ENCODE data around the gene ACTR5.
"Not testable (repeated sequence)": the region's sequence is repeated elsewhere in the genome, so short reads cannot be mapped to it uniquely, and the experiment has no call there.

Gene ACTR5

DNA sequence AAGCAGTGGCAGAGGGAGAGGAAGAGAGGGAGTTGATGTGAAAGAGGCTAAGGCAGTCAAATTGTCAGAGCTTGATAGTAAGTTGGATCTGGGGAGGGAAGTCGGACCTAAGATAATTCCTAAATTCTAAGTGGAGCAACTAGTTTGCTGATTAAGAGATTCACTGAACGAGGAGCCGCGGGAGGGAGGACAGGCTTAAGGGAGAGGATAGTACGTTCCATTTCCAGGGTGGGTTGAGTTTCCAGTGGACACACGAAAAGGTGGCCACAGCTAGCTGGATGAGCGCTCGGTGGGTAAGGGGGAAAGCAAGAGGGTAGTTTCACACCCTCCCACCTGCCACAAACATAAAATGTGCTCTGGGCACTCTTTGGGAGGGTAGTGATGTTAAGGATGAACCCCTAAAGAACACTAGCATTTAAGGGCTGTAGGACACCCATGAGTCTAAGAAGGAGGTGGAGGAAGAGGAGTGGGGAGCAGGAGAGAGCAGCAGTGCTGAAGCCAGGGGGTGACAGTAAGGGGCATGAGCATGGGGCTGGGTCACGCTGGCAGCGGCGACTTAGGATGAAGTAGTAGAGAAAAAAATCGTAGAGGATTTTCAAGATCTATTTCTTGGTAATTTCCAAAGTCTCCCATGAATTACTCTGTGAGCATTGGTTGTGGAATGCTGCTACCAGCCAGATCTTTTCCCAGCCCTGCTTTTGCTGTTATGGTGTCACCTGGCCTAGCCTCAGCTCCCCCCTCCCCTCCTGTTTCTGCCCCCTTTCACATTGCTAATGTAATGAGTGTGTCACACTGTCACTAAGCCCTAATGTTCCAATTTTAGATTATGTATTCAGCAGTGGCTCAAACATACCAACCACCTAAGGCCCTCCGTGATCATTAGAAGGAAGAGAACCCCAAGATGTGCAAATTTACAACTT is 21.4 kb downstream of the ACTR5 start:
- DNase-seq = no peak

DNA sequence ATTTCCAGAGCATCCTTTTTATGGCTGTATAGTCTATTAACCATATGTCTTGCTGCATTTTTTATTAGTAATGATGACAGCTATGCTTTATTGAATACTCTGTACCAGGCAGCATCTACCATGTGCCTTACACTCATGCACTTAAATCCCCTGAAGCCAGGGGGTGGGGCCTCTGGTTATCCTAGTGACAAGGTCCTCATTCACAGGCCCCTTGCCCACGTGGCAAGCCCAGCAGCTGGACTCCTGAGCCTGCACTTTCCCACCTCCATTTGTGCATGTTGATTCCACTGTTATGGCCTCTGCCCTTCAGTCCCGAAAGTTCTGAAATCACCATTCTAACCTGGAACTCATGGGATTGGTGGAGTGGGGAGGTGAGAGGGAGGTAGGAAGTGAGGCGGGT is 22.3 kb downstream of the ACTR5 start:
- DNase-seq = no peak

DNA sequence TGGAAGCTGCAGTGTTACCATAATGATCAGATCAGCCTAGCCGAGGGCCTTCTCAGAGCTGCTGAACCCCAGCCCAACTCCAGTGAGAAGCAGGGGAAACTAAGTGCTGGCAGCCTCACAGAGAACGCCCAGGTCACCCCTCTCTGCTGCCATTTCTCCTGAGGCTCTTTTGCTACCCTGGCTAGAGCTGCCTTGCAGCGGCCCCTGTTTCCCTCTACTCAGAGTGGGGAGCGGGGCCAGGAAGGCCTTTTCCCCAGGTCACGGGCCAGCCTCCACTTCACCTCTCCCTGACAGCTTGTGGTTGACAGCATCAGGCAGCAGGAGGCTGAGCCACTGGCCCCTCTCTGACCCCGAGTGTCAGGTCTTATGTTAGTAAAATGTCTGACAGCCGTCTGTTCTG is 22.7 kb downstream of the ACTR5 start:
- no peak for DNase-seq

DNA sequence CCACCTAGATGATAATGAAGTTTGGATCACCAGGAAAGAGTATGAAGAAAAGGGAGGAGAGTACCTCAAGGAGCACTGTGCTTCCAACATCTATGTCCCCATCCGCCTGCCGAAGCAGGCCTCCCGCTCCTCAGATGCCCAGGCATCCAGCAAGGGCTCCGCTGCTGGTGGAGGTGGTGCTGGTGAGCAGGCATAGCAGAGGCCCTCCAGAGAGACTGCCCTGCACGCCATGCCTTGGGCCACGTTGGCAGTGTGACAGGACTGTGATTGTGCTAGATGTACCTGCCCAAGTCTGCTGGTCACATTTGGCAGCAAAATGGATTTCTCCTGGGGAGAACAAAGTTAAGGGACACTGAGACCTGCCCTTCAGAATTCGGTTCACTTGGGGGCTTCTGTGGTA is 23.4 kb downstream of the ACTR5 start:
- no peak for DNase-seq

DNA sequence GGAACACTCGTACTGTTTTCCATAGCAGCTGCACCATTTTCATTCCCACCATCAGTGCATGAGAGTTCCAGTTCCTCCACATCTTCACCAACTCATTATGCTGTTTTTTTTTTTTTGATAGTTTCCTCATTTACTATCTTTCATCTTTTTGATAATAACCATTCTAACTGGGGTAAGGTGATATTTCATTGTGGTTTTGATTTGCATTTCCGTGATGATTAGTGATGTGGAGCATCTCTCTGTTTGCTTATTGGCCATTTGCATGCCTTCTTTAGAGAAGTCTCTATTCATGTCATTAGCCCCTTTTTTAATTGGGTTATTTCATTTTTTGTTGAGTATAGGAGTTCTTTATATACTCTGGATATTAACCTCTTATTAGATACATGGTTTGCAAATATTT is 25.9 kb downstream of the ACTR5 start:
- no peak for DNase-seq

DNA sequence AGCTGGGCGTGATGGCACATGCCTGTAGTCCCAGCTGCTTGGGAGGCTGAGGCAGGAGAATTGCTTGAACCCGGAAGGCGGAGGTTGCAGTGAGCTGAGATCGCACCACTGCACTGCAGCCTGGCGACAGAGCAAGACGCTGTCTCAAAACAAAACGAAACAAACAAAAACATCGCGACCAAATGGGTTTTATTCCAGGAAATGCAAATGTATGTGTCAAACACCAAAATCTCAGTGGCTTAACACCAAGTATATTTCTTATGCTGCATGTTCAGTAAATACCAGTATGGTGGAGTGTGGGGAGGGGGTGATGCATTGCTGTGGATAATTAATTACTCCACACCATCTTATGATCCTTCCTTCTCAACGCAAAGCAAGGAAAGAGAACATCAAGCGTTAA is 28.1 kb downstream of the ACTR5 start:
- no peak for DNase-seq

DNA sequence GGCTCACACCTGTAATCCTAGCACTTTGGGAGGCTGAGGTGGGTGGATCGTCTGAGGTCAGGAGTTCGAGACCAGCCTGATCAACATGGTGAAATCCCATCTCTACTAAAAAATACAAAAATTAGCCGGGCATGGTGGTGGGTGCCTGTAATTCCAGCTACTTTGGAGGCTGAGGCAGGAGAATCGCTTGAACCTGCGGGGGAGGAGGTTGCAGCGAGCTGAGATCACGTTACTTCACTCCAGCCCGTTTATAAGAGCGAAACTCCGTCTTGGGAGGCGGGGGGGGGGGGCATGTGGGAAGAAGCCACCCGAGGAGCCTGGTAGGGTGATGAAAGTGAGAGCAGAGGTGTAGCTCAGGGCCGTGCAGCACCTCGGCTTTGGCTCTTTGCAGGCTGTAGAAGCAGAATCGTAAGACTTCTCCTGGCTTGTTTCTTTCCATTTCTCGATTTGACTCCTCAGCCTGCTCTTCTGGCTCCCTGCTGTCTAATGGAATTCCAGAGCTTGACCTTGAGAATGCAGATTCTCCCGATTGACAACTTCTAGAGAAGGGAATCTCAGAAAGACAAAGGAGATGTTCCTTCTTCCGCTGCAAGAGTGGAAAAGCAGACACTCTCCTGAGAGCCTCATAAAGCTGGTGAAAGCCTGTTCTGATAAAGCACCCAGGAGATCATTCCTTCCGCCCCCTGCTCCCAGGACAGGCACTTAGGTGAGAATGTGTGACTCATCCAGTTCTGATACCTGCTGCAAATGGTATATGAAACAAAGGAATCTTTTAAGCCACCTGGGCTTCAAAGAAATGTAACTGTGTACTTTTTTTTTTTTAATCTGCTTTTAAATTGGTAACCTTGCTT is 31.2 kb downstream of the ACTR5 start:
- no peak for DNase-seq

DNA sequence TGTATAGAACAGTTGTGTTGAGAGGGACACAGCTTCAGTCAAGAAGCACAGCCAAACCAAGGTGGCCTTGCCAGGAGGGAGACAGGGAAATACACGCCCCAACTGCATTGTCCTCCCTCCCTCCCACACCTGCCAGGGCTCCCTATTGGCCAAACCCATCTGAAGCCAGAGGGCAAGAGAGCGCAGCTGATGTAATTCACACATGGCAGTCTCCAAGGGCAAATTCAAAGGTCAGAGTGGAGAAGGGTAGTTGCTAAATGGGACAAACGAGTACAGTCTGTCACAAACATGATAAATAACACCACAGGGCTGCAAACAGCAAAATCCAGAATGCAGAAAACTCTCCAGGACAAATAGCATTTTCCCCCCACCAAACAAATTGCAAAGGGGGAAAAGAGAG is 34.0 kb downstream of the ACTR5 start:
- DNase-seq = no peak

DNA sequence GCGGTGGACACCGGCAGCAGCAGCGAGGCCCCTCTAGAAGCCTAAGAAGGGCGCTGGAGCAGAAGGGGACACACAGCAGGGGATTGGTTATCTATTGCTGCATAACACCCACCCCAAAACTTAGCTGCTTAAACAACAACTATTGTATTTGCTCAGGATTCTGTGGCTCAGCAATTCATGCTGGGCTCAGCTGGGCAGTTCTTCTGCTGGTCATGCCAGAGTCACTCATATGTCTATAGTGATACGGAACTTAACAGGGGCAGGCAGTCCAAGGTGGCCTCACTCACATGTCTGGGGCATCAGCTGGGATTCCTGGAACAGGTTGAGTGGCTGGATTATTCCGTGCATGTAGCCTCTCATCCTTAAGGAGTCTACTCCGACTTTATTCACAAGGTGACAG is 39.6 kb downstream of the ACTR5 start:
- no peak for DNase-seq

DNA sequence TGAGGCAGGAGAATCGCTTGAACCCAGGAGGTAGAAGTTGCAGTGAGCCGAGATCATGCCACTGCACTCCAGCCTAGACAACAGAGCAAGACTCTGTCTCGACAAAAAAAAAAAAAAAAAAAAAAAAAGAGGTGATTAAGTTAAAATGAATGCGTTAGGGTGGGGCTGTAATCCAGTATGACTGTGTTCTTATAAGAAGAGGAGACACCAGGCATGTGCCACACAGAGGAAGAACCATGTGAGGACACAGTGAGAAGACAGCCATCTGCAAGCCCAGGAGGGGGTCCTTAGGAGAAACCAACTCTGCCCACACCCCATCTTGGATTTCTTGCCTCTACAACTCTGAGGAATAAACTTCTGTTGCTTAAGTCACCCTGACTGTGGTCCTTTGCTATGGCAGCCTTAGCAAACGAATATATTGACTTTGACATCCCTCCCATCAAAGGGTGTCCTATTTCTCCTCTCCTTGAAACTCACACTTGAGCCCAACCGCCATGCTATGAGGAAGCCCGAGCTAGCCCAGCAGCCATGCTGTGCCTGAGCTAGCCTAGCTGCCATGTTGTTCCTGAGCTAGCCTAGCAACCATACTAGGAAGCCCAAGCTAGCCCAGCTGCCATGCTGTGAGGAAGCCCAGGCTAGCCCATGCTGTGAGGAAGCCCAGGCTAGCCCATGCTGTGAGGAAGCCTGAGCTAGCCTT is 41.4 kb downstream of the ACTR5 start:
- DNase-seq = no peak

DNA sequence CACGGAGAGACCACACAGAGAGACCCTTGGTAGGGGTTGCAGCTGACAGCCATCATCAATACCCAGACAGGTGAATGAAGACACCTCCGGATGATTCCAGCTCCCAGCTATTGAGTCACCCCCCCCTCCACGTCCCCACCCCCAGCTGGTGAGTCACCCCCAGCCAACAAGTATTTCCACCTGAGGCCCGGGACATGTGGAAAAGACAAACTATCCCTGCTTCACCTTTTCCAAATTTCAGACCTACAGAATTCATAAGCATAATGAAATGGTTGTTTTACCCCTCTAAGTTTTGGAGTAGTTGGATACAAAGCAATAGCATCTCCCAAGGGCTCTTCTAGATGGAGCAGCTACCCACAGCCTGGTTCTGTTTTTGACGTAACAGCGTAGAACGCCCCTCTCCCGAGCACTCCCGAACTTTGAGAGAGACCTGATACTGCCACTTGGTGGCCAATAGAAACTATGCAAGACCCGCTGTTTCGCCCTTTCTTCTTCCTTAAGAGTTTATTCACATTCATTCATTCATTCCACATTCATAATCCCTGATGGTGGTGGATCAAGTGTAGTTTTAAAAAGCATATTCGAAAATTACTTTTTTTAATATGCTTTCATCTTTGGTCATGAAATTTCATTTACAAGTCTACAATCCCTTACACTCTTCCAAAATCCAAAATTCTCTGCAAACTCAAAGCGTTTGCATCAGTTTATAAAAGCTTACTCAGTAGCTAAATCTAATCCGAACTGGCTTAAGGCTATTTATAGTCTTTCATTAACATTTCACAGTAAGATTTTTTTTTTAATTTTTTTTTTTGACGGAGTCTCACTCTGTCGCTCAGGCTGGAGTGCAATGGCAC is 42.2 kb downstream of the ACTR5 start:
- DNase-seq = no peak

DNA sequence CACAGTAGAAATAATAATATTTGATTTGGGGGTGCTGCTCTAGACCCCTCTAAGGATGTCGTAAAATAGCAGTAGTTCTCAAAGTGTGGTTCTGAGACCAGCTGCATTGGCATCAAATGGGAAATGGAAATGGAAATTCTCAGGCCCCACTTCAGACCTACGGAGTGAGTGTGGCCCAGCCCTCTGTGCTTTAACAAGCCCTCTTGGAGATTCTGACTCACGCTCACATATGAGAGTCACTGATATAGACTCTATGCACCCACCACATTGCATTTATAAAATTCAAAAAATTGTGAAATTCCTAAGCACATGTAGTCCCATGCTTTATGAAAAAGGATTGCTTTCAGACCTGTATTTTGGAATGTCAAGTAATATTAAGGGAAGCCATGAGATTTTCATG is 43.0 kb downstream of the ACTR5 start:
- no peak for DNase-seq

DNA sequence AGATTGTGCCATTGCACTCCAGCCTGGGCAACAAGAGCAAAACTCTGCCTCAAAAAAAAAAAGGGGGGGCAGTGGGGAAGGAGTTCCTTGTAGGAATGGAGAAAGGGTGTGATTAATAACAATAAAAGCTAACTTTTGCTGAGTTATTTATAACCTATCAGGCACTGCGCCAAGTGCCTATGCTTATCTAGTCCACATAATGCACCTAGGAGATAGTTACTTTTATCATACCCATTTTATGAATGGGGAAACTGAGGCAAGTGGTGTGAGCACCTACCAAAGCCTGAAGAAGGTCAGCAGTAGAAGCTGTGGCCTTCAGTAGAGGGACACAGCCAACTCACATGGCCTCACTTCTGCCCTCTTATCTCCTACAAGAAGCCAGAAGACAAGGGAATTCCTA is 43.7 kb downstream of the ACTR5 start:
- no peak for DNase-seq

DNA sequence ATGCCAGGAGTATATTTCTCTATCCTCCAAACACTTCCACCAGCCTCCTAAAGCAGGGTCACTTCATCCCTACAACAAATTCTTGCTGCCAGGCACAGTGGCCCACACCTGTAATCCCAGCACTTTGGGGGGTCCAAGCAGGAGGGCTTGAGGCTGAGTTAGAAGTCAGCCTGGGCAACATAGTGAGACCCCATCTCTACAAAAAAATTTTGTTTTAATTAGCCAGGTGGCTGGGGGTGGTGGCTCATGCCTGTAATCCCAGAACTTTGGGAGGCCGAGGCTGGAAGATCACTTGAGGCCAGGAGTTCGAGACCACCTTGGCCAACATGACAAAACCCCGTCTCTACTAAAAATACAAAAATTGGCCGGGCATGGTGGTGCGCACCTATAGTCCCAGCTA is 45.8 kb downstream of the ACTR5 start:
- not testable (repeated sequence) for DNase-seq

DNA sequence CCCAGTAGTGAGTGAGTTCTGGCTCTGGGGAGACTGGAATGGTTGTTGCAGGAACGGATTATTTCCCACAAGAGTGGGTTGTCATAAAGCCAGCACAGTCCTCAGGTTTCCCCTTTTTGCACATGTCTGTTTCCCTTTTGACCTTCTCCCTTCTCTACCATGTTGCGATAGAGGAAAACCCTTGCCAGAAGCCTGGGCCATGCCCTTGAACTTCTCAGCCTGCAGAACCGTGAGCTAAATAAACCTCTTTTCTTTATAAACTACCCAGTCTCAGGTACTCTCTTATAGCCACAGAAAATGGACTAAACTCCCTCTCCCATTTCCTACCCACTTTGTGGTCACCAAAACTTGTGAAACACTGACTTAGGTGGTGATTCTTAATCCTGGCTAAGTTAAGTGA is 50.0 kb downstream of the ACTR5 start:
- DNase-seq = no peak

DNA sequence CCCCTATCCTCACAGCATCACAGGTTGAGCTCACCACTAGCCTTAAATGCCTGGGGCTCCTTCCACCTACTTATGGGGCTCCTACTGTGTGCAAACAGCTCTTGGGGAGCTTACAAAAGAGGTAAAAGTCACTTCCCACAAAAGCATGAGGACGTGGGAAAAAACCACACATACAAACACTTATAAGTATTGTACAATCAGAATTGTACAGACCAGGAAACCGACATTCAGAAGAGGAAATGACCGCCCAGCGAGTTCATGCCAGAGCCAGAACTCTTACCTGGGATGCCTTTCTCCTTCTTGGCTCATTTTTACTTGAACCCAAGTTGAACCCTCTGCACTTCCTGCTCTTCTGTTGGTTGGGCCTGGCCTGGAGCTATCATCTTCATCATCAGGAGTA is 50.9 kb downstream of the ACTR5 start:
- no peak for DNase-seq

DNA sequence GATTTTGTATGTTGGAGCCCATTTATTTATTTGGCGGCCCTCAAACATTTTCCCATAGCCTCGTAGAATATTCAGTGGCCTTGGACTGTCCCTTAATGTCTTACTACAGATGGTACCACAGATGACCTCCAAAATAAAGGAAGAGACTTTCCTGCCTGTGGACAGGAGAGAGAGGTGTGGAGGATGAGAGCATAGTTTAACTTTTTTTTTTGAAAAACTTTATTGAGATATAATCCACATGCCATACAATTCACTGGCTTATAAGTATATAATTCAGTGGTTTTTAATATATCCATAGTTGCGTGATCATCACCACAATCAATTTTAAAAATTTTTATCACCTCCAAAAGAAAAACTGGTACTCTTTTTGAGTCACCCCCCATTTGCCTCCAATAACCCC is 52.6 kb downstream of the ACTR5 start:
- no peak for DNase-seq

DNA sequence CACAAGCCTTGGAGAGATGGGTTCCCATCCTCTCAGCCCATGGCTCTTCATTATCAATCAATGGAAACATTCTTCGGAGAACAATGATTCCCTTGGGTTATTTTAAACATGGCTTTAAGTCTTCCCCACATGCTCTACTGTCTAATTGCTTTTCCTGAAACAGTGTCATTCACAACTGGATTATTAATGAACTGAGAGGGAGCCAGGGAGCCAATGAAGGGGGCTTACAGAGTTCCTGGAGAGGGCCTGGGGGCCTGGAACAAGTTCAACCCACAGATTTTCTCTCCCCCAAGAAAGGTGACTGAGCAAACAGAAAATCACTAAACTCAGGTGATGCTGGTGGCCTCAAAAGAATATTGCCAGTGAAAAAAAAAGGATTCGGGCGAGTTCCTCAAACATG is 56.0 kb downstream of the ACTR5 start:
- no peak for DNase-seq

DNA sequence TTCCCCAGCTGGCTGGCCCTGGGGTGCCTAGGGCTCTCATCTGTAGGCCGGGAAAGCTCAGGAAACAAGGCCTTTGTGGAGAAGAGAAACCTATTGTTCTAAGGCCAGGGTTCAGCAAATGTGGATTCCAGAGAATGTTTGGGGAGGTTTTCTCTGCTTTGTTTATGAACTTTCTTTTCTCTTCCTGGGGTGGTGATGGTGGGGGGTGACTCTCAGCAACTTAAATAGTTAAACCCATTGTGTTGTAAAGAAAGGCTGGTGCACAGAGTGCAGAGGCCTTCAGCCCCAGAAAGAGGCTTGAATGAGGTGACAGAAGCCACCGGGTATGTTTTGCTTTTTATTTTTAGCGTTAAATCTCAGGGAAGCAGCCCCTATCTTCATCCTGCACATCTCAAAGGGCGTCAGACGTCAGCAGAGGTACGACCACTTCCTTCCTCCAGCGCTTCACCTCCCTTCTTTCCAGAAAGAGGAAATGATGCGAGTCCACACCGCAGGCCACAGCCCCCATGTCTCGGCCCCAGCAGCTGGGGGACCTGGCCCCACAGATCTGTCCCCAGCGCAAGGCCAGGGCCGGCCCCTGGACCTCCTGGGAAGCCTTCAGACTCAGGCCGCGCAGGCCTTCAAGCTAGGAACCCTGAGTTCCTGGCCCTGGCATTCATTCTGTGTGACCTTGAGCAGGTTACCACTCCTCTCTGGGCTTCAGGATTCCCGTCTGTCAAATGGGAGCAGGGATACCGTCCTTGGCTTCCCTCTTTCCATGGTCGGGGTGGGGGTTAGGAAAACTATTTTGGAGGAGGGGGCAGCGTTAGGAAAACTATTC is 56.6 kb downstream of the ACTR5 start:
- no peak for DNase-seq

DNA sequence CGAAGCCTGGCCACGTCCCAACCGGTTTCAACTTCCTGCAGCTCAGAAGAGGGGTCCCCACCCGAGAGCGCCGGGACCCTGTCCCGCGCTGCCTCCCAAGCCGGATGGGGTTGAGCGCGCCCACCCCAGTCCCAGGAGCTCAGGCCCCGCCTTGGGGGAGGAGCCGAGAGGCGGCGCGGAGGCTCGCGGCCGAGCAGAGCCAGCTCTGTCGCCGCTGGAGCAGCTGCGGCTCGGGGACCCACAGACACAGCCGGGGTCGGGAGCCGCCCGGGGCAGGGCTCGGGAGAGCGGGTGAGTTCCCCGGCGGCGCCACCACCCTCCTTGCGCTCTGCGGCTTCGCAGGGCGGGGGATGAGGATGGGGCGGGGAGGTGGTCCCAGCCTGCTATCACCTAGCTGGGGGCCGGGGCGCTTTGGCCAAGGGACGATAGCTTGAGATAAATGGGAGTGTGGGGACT is 57.3 kb downstream of the ACTR5 start, which contains the start of gene PPP1R16B:
TSS of gene PPP1R16B (plus strand) at position 196 of the 456 bp plus-strand sequence. CDS start 30,229 bp downstream, outside the sequence.
- DNase-seq = no peak

All from DMS79 treated with DMSO at 0.1 percent for 48 hours (cell line).